Parathyroid adenoma (tissue), 2 donors: ENCODE measurements around the gene RRBP1.

Experiments
- H2AFZ ChIP-seq: fragments of 300-600 bp; sonication (generic); one replicate; pipeline ENCODE4 v1.7.0; 2017; ENCODE audit warnings: antibody characterized with exemption, mild to moderate bottlenecking
- H3K27ac ChIP-seq: fragments of 300-600 bp; sonication (generic); one replicate; pipeline ENCODE4 v1.7.0; 2017
- H3K27me3 ChIP-seq: fragments of 300-600 bp; sonication (generic); one replicate; pipeline ENCODE4 v1.7.0; 2017; ENCODE audit warnings: low read length; ENCODE audit not compliant: control insufficient read depth, insufficient read depth
- H3K36me3 ChIP-seq: fragments of 300-600 bp; sonication (generic); one replicate; pipeline ENCODE4 v1.7.0; 2017; ENCODE audit warnings: low read length; ENCODE audit not compliant: control insufficient read depth, insufficient read depth
- H3K4me1 ChIP-seq: fragments of 300-600 bp; sonication (generic); one replicate; pipeline ENCODE4 v1.7.0; 2017; ENCODE audit warnings: control low read depth
- H3K4me2 ChIP-seq: fragments of 300-600 bp; sonication (generic); one replicate; pipeline ENCODE4 v1.7.0; 2017; ENCODE audit warnings: low read length
- H3K4me3 ChIP-seq: fragments of 300-600 bp; sonication (generic); one replicate; pipeline ENCODE4 v1.7.0; 2017; ENCODE audit warnings: low read depth, low read length
- H3K79me2 ChIP-seq: fragments of 300-600 bp; sonication (generic); one replicate; pipeline ENCODE4 v1.7.0; 2017; ENCODE audit warnings: control low read depth
- H3K9ac ChIP-seq: fragments of 300-600 bp; sonication (generic); one replicate; pipeline ENCODE4 v1.7.0; 2017; ENCODE audit warnings: mild to moderate bottlenecking
- H3K9me3 ChIP-seq: fragments of 300-600 bp; sonication (generic); one replicate; pipeline ENCODE4 v1.7.0; 2017; ENCODE audit warnings: low read length; ENCODE audit not compliant: control insufficient read depth
- TF ChIP-seq, protein P1 (sequence below): fragments of 300-600 bp; sonication (generic); IDR thresholded peaks from one replicate; pipeline ENCODE4 v1.7.0; 2017; ENCODE audit warnings: antibody characterized with exemption, mild to moderate bottlenecking
- donor health status: primary hyperparathyroidism.

The RRBP1 gene

DNA sequence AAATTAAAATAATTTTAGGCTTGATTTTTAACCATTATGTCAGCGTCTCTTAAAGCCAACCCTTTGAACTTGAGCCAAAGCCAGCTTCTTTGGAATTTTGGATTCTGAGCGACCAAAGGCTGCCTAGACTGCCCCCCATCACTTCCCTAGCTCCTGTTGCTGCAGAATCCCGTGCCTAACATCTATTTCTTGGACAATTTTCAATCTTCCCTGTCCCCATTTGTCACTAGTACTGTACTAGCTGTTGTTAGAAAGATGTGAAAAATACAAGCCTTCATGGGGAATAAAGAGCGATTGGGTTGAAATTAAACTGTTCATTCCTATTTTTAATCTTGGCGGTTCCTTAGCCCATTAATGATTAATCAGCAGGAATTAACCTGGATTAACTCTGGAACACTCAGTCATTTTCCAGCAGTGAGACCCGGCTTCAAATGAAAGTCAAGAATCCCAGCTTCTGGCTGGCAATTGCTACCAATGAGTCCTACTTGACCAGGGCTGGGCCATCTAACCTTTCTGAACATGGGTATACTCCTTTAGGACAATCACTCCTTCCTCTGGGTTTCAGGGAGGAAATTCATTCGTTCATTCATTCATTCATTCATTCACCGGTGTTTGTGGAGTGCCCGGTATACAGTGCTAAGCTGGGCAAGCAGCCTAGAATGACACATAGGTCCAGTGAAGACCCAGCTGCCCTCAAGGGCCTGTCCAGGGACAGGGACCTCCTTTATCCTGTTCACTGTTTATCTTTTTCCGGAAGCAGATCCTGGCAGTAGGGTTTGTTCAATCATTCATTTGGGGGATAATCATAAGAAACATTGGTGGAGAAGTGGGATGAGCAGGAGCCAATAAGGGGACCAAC, 1.4 kb upstream of the RRBP1 start:
- Histone ChIP-seq H3K4me2 (no peak overlapping the region), H3K36me3 (no peaks in the 10 kb centered on the region), H3K4me3 (no peak overlapping the region), H3K9me3 (no peaks in the 10 kb centered on the region), H3K4me1 (peaks cover 5% of the 10 kb centered on the region), H3K27ac (no peak overlapping the region), H3K9ac (no peak overlapping the region), H3K27me3 (no peaks in the 10 kb centered on the region), H2AFZ (no peak overlapping the region), H3K79me2 (peaks cover 18% of the 10 kb centered on the region)
- TF ChIP-seq, protein P1, sequence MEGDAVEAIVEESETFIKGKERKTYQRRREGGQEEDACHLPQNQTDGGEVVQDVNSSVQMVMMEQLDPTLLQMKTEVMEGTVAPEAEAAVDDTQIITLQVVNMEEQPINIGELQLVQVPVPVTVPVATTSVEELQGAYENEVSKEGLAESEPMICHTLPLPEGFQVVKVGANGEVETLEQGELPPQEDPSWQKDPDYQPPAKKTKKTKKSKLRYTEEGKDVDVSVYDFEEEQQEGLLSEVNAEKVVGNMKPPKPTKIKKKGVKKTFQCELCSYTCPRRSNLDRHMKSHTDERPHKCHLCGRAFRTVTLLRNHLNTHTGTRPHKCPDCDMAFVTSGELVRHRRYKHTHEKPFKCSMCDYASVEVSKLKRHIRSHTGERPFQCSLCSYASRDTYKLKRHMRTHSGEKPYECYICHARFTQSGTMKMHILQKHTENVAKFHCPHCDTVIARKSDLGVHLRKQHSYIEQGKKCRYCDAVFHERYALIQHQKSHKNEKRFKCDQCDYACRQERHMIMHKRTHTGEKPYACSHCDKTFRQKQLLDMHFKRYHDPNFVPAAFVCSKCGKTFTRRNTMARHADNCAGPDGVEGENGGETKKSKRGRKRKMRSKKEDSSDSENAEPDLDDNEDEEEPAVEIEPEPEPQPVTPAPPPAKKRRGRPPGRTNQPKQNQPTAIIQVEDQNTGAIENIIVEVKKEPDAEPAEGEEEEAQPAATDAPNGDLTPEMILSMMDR: no peak

DNA sequence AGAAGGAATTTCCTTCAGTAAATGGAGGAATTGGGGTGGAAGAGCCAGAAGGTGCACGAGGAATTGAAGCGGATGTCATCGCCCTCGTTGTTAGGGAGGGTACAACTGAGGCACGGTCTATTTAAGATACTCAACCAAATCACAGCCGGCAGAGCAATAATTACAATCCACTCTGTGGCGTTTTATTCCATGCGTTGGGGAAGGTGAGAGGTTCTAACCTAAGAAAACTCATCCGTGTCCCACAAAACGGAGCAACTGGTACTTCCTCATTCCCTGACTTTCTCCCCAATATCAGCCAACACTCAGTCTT, 802 bp upstream of the RRBP1 start:
- H2AFZ ChIP-seq: peak overlapping the region; percentile 86
- no peaks in the 10 kb centered on the region for H3K9me3 ChIP-seq
- TF ChIP-seq, protein P1: no peak
- H3K36me3 ChIP-seq: no peaks in the 10 kb centered on the region
- peaks cover 22% of the 10 kb centered on the region for H3K79me2 ChIP-seq
- no peaks in the 10 kb centered on the region for H3K27me3 ChIP-seq
- H3K9ac ChIP-seq: no peak overlapping the region
- peaks cover 7% of the 10 kb centered on the region for H3K4me1 ChIP-seq
- H3K4me3 ChIP-seq: peak overlapping the region; percentile 54
- no peak overlapping the region for H3K27ac ChIP-seq
- peak overlapping the region; percentile 78 for H3K4me2 ChIP-seq

DNA sequence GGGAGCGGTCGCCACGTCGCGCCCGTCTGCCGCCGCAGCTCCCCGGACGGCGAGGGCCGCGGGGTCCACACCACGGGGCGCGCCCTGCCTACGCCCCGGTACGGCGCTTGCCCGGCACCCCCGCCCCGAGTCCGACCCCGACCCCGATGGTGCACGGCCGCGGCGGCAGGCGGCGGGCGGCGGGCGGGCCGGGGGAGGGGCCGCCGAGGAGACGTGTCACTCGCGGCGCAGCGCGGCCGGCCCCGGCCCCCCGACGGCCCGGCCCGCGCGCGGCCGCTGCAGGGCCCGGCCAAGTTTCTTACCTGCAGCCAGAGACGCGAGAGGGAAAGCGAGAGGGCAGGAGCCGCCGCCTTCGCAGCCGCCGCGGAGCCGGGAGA, 328 bp downstream of the RRBP1 start:
- Histone ChIP-seq H3K4me2 (peak overlapping the region; percentile 52), H3K9me3 (no peaks in the 10 kb centered on the region), H3K27me3 (no peaks in the 10 kb centered on the region), H3K9ac (no peak overlapping the region), H3K4me1 (peaks cover 7% of the 10 kb centered on the region), H3K27ac (peak overlapping the region; percentile 87), H3K79me2 (peaks cover 32% of the 10 kb centered on the region), H3K36me3 (no peaks in the 10 kb centered on the region), H2AFZ (peak overlapping the region; percentile 88), H3K4me3 (peak overlapping the region; percentile 62)
- TF ChIP-seq, protein P1: no peak

DNA sequence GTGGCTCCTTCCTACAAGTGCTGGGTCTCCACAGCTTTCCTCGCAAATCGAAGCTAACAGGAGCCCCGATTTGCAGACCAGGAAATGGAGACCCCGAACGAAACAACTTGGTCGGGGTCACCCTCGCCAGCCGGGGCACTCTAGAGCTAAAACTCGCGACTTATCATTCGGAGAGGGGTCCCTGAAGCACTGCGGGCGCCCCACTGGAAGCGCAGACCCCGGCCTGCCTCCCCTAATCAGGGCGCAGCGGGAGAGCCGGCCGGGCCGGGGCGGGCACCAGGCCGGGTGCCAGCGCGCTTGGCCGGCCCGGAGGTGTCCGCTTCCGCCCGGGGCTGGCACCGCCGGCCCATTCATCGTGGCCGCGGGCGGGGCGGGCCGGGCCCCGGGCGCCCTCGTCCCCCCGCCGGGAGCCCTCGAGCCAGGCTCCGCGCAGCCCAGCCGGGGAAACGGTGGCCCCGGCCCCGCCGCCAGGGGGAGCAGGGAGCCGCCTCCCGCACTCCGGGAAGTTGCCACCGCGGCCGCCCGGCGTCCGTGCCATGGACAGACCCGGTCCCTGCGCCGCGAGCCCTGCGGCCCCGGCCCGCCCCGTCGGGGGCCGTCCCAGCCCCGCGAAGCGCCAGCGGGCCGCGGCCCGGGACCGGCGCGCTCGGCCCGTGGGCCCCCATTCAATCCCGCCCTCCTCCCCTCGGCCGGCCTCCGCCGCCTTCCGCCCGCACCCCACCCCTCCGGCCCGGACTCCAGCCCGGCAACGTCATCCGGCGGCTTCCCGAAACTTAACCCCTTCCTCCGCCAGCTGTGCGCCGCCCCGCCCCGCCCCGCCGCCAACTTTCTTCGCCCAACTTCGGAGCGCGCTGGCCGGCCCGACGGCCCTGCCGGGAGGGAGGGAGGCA, 961 bp downstream of the RRBP1 start:
- Histone ChIP-seq H3K27ac (peak overlapping the region; percentile 83), H3K4me3 (peak overlapping the region; percentile 60), H3K9ac (no peak overlapping the region), H3K9me3 (no peaks in the 10 kb centered on the region), H3K27me3 (no peaks in the 10 kb centered on the region), H2AFZ (peak overlapping the region; percentile 61), H3K79me2 (peaks cover 38% of the 10 kb centered on the region), H3K4me2 (peak overlapping the region; percentile 81), H3K36me3 (no peaks in the 10 kb centered on the region), H3K4me1 (peaks cover 7% of the 10 kb centered on the region)
- TF ChIP-seq, protein P1: peak; percentile 28
